RCC 7860 (cell line): ENCODE data around the gene C2orf72.
A peak's percentile ranks its signal among the peaks of the same experiment; 100 is the strongest.

Source experiments
- DNase-seq: peaks from one replicate; pipeline ENCODE4 v3.0.0-alpha.2; 2015; ENCODE audit warnings: low spot score
- FAIRE-seq: peaks from 2 replicates; lab custom pipeline; 2012; peaks lifted over from hg19 to GRCh38; lab: Jason Lieb, UNC

Gene C2orf72

DNA sequence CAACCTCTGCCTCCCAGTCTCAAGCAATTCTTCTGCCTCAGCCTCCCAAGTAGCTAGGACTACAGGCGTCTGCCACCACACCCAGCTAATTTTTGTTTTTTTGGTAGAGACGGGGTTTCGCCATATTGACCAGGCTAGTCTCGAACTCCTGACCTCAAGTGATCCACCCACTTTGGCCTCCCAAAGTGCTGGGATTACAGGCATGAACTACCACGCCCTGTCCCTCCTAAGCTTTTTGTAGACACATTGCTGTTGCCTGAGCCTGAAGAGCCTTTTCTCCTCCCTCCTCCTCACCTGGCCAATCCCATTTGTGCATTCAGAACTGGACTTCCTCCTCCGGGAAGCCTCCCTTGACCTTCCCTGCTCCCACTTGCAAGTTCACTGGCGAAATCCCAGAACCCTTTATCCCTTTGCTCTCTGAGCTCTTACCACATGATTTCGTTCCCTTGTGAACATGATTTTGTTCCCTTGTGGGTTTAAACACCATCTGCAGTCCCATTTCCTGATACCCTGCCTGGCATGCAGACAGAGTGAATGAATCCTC is 2.6 kb downstream of the C2orf72 start:
- FAIRE-seq (no peak), DNase-seq (no peak)

GRCh38 chr2:231041061-231041689 is 3.9 kb downstream of the C2orf72 start:
- DNase-seq (no peak), FAIRE-seq (no peak)

- DNase-seq, result no peak
- FAIRE-seq, result no peak
Measured at GRCh38 chr2:231043796-231044195, 6.5 kb downstream of the C2orf72 start.

GRCh38 chr2:231046916-231047273 is 9.6 kb downstream of the C2orf72 start:
- no peak for DNase-seq
- FAIRE-seq, result no peak

GRCh38 chr2:231047274-231047922 is 10.1 kb downstream of the C2orf72 start:
- no peak for FAIRE-seq
- no peak for DNase-seq

- no peak for FAIRE-seq
- no peak for DNase-seq
Measured at GRCh38 chr2:231047923-231048915, 10.9 kb downstream of the C2orf72 start.

DNA sequence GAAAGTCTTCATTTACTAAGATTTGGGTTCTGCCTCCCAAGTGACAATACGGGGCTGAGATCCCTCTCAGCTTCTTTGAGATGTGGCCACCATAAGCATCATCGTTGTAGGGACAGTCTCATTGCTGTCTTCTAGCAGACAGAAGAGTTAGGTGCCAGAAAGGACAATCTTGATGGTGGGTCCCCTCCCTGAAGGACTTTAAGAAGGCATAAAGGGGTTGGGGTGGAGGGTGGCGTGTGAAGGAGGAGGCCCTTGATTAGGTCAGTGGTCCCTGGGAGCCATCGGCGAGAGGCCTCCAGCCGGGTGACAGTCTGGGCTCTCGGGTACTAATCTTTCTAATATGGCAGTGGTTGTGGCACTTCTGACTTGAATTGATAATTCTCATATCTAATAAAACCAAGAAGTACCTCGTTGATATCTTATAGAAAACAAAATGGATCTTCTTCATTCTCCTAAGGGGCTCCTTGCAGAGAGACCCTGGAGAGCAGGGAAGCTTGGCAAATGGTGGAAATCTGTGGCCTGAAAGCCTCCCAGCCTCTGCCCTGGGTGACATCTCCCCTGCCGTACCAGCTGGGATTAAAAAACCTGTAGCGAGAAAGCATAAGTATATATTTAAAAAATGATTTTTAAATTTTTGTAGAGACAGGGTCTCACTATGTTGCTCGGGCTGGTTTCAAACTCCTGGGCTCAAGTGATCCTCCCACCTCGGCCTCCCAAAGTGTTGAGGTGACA is 12.1 kb downstream of the C2orf72 start:
- DNase-seq (no peak), FAIRE-seq (no peak)

DNA sequence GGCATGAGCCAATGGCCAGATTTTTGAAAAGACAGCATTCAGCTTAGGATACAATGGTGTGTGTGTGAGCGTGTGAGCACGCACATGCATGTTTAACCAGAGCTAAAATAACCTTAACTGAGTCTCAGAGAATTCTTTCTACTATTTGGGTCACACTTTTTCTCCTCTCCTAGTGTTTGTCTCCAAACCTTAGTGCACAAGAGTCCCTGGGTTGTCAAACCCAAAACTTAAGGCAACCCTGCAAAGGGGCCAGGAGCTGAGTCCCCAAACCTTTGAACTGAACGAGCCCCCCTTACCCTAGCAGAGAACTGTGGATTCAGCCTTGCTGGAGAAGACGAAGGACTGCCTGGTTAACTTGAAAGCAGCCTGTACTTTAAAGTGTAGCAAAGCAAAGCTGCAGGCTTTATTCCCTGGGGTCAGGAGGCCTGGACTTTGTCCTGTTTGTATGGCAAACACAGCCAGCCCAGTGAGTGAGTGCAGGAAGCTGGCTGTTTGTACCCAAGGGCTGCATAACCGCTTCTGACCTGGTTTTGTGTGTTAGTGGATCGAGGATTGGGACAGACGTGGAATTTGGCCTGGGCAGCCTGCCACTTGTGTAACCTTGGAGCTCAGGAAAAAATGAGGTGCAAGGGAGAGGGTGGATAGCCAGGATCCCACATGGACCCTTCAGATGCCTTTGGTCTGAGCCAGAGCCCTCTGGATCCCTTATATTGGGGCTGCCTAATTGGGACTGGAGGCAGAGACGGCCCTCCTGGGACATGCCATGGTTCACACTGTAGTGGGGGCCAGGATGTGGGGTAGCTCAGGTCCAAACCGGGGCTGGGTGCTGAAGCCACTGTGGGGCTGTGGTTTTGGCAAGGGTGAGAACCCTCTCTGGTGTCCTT is 12.9 kb downstream of the C2orf72 start:
- no peak for DNase-seq
- no peak for FAIRE-seq

DNA sequence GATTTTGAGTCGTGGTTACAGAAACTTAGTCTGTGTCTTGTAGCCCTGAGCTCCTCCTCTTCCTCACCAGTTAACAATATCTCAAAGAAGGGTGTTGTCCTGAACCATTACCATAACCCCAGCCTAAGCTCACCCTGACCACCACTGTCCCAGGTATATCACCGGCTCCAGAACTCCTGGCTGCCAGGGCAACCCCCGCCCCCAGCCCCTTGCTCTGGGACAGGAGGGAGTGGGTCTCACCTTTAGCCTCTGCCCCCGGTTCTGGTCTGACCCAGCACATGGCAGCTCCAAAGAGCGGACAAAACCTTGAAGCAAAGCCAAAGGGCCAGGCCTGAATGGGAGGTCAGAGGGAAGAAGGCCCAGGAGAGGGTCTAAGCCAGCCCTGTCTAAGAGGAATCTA is 13.8 kb downstream of the C2orf72 start:
- FAIRE-seq (no peak), DNase-seq (no peak)

DNA sequence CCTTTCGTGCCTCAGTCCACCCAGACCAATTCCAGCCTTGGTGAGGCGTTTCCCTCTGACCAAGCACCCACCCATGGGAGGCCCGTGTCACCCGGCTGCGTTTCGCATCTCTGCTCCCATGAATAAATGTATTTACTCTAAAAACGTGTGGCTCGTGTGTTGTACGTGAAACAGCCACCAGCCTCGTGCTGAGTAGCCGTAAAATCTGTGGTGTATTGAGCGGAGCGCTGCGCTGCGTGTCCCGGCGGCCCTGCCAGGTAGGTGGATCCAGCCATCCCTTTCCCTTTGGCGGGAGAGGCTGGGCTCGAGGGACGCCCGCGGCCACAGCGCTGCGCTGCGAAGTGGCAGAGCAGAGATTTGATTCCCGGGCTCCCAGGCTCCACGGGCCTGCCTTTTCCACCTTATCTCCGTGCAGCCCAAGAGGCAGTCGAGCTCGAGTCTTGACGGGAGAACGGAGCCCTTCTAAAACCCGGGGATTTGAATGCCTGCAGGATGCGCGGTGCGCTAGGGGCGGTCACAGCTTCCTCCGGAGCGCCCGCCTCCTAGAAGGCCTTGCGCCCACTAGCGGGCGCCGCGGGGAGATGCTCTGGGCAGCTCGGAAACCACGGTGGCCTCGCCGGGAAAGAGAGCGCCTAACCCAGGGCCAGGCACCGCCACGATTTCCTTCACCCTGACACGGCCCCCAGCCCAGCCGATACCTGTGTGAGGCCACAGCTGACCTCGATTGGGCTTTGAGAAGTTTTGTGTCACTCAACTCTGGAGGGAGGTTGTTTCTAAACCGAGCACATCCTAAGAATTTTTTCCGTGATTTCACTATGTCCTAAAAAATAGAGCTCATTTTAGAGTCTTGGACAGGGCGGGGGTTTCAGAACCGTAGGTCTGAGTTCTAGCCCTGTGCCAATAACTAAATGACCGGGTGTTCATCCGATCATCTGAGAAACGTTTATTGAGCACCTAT is 15.4 kb downstream of the C2orf72 start:
- FAIRE-seq (no peak), DNase-seq (peak; percentile 35)

DNA sequence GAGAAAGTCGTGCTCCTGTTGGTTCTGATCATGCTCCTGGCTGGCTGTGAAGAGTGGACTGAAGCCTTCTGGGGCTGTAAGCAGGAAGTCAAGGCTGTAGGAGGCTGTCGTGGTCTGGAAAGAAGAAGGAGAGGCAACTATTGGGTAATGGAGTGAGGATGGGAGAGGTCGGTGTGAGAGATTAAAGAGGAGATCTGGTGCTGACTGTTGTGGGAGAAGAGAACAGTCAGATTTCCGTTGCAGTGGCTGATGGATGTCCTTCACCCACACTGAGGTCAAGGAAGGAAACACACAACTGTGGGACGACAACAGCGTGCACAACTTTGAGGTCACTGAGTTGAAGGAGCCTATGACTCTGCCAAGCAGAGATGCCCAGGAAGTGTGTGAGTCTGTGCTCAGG is 16.5 kb downstream of the C2orf72 start:
- DNase-seq (no peak), FAIRE-seq (no peak)

DNA sequence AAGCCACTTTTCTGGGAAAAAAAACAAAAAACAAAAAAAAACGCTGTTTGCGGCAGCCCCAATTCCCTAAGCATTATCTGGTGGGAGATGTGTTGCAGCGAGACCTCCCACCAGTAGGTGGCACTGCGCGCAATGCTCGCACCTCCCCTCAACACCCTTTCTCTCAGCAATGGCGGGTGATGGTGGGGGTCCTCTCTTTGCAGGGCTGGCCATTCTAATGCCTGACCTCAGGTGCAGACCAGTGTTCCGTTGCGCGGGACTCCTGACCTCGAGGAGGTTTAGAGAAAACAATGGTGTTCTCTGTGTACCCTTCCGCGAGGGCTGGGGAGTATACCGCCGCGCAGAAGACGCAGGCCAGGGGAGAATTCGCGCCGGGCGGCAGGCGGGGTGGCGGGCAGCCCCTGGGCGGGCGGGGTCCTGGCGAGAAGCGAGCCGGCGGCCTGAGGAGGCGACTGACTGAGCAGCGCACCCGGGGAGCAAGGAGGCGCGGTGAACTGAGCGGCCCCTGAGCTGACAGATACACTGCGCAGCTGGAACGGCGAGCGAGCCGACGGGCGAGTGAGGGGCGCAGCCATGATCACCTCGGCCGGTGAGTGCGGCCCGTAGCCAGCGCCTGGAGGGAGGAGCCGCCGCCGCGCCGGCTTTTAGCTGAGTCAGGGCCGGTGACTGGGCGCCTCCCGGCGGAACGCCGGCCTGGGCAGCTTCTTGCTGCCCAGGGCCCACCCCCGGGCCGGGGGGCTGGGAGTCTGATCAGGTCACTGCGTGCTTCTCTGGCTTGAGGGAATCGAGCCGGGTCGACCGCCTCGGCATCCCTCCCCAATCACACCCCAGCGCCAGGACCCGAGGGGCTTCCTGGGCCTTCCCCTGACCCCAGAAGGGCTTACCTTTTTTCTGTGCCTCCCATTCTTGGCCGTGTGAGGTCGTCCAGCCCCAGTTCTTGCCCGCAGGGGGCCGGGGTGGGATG is 19.4 kb downstream of the C2orf72 start, which contains the start of gene PSMD1:
PSMD1 (plus strand) TSS at position 415 of the 964 bp plus-strand sequence; CDS start at position 574, 159 bp downstream.
- FAIRE-seq (peak; percentile 64), DNase-seq (peak; percentile 81)

DNA sequence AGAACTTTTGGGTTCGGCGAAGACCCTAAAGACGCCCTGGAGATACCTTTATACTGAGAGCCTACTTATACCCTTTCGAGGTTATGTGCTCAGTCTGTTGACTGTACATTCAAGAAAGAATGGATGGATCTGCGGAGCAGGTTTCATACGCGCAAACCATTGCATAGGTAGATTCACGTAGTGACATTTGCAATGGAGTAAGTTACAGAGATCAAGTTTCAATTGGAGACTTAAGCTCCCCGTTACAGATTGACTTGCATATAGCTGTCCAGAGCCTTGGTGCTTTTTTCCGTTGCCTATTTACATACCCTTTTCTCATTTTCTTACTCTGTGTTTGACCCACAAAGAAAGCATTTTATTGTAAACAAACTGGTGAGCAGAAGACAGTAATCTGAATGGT is 20.3 kb downstream of the C2orf72 start:
- FAIRE-seq (no peak), DNase-seq (no peak)

- FAIRE-seq (no peak), DNase-seq (peak; percentile 40)
Measured at GRCh38 chr2:231058761-231059550, 21.6 kb downstream of the C2orf72 start.

DNA sequence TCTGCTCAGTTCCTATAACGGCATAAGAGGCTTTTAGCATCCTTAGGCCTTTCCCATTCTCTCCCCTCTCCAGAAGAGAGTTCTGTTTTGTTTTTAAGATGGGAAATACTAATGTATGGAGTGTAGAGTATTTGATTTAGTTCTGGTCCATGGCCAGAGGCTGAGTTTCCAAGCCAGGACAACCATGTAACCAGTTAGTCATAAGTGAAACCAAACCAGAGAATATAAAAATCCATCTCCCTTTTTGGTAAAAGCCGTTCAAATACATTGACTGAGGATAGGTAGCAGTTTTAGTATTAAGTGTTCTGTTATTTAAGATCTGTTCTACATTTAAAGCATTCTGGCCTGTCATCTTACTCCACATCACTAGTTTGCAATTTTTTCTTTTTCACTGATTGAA is 22.4 kb downstream of the C2orf72 start:
- DNase-seq (no peak), FAIRE-seq (no peak)

DNA sequence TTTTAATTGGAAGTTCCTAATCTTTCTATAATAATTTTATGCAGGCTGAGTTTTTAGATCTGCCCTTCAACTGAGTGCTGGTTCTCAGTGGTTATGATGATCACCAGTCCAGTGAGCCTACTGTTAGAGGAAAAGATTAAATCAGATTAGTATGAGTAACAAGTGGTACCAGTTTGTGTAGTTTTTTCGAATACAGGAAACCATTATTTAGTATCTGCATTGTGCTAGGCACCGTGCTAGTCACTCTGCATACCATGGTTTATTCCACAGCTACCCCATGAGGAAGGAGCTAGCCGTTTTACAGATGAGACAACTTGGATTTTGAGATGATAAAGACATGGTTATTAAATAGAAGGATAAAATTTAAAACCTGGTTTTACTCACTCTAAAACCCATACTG is 25.5 kb downstream of the C2orf72 start:
- DNase-seq (no peak), FAIRE-seq (no peak)

DNA sequence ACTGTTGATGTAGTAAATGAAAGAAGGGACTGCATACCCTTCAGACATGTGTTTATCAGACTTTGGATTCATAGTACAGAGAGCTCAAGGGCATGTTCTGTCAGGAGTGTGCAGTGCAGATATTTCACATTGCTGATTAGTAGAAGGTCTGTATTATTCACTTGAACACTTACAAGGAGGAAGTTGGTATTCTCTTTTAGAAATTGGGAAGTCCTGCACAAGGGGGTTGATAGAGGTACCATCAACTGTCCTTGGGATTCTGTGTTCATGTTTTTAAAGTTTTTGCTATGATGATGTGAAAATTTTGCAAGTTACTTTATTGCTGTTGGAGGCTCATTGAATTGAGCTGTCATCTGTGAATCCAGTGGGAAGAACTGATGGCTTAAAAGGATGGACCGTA is 26.0 kb downstream of the C2orf72 start:
- DNase-seq (no peak), FAIRE-seq (no peak)
